Nephron (organoid): Measurements from ENCODE around the gene RIC1.
"Not testable (repeated sequence)": the region's sequence is repeated elsewhere in the genome, so short reads cannot be mapped to it uniquely, and the experiment has no call there.

Source experiments
- H3K27ac Mint-ChIP-seq, 3 experiments: 2 replicates each; pipeline ENCODE4 v1.8.0; 2020; ENCODE audit warnings: mixed read lengths in 3 of 3, mild to moderate bottlenecking in 2 of 3, moderate library complexity in 1 of 3
- H3K27me3 Mint-ChIP-seq: 2 replicates; pipeline ENCODE4 v1.8.0; 2021; ENCODE audit warnings: low read depth, mild to moderate bottlenecking, moderate library complexity, mixed read lengths
- H3K36me3 Mint-ChIP-seq: 2 replicates; pipeline ENCODE4 v1.8.0; 2020; ENCODE audit warnings: low read depth, mixed read lengths
- H3K4me1 Mint-ChIP-seq: 2 replicates; pipeline ENCODE4 v1.8.0; 2020; ENCODE audit warnings: mixed read lengths
- H3K4me3 Mint-ChIP-seq, 3 experiments: 2 replicates each; pipeline ENCODE4 v1.8.0; 2020; ENCODE audit warnings: mild to moderate bottlenecking in 3 of 3, mixed read lengths in 3 of 3, moderate library complexity in 2 of 3
- H3K9me3 Mint-ChIP-seq: 2 replicates; pipeline ENCODE4 v1.8.0; 2020; ENCODE audit warnings: mixed read lengths
- CTCF ChIP-seq, 3 experiments: fragments of 200-600 bp; sonication (generic); IDR thresholded peaks; one replicate each; pipeline ENCODE4 v1.5.0; 2021; ENCODE audit warnings: antibody characterized with exemption in 3 of 3; ENCODE audit not compliant: unreplicated experiment in 3 of 3

The RIC1 gene

GRCh38 chr9:5719100-5719926 is 90.4 kb downstream of the RIC1 start:
- H3K4me1 Mint-ChIP-seq: peaks cover 10% of the 10 kb centered on the region
- peak overlapping the region in 2 of 3 experiments; percentile 22 to 65 for H3K27ac Mint-ChIP-seq
- H3K9me3 Mint-ChIP-seq: peaks cover 12% of the 10 kb centered on the region
- no peaks in the 10 kb centered on the region for H3K27me3 Mint-ChIP-seq
- no peak for TF ChIP-seq CTCF (IDR thresholded peaks at IDR 0.05; ENCODE audit: unreplicated experiment in 3 of 3)
- no peak overlapping the region for H3K4me3 Mint-ChIP-seq
- H3K36me3 Mint-ChIP-seq: peaks cover 78% of the 10 kb centered on the region

GRCh38 chr9:5720151-5720550 is 91.2 kb downstream of the RIC1 start:
- Mint-ChIP-seq H3K4me3 (no peak overlapping the region), H3K9me3 (peaks cover 20% of the 10 kb centered on the region), H3K36me3 (peaks cover 78% of the 10 kb centered on the region), H3K27ac (peak overlapping the region; percentile 45 to 56 (median 52)), H3K27me3 (no peaks in the 10 kb centered on the region), H3K4me1 (peaks cover 10% of the 10 kb centered on the region)
- no peak for TF ChIP-seq CTCF (IDR thresholded peaks at IDR 0.05; ENCODE audit: unreplicated experiment in 3 of 3)

DNA sequence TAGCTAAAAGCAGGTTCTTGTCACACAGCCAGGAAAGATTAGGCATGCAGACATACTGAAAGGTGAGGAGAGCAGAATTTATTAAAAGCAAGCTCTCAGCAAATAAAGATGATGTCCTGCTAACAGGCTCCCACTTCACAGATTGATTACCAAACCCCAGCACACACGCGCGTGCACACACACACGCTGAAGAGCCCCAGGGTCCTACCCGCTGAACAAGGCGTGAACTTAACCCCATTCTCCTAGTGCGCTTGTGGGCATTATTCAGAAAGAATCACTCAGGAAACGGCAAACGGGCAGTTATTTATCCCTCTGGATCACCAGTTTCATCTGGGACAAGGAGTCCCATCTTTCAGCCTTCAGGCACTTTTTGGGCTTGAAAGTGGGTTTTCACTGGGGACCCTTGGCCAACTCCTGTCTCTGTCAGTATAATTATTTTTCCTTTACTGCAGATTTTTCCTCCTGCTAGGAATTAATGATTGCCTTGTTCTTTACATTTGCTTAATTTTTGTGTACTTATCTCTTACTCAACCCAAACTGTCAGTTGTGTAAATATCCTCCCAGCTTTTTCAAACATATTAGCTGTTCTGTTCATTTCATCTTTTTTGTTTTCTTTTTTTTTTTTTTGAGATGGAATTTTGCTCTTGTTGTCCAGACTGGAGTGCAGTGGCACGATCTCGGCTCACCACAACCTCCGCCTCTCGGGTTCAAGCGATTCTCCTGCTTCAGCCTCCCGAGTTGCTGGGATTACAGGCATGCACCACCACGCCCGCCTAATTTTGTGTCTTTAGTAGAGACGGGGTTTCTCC is 92.6 kb downstream of the RIC1 start:
- H3K9me3 Mint-ChIP-seq: peaks cover 30% of the 10 kb centered on the region
- no peak for TF ChIP-seq CTCF (IDR thresholded peaks at IDR 0.05; ENCODE audit: unreplicated experiment in 3 of 3)

GRCh38 chr9:5722679-5723078 is 93.8 kb downstream of the RIC1 start:
- H3K9me3 Mint-ChIP-seq: peaks cover 37% of the 10 kb centered on the region

More for the DNA sequence above, 92.6 kb downstream of the RIC1 start:
- Mint-ChIP-seq H3K4me1 (peaks cover 10% of the 10 kb centered on the region), H3K4me3 (no peak overlapping the region), H3K27ac (peak overlapping the region in 1 of 3 experiments; percentile 8), H3K27me3 (no peaks in the 10 kb centered on the region), H3K36me3 (peaks cover 80% of the 10 kb centered on the region)

DNA sequence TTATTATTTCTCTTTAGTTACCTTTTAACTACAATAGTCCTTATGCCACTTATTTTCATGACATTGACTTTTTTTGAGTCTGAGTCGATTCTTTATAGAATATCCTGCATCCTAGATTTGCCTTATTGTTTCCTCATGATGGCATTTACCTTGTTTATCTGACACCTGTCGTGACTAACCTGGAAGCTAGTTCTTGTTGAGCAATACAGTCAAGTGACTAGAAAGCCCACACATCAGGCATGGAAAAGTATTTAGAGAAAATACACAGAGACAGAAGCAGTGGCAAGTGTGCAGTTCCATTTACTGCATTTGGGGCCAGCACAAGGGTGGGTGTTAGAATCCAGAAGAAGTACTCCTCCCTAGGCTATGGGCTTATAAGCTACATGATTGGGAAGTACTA is 106.2 kb downstream of the RIC1 start:
- H3K36me3 Mint-ChIP-seq: peaks cover 66% of the 10 kb centered on the region
- H3K9me3 Mint-ChIP-seq: peaks cover 14% of the 10 kb centered on the region
- no peaks in the 10 kb centered on the region for H3K4me1 Mint-ChIP-seq
- H3K27me3 Mint-ChIP-seq: no peaks in the 10 kb centered on the region
- TF ChIP-seq CTCF (IDR thresholded peaks at IDR 0.05; ENCODE audit: unreplicated experiment in 3 of 3): no peak
- no peak overlapping the region for H3K4me3 Mint-ChIP-seq
- H3K27ac Mint-ChIP-seq: no peak overlapping the region

More at GRCh38 chr9:5722679-5723078, 93.8 kb downstream of the RIC1 start:
- H3K4me3 Mint-ChIP-seq, H3K27me3 Mint-ChIP-seq, H3K27ac Mint-ChIP-seq, H3K4me1 Mint-ChIP-seq: not testable (repeated sequence)
- H3K36me3 Mint-ChIP-seq: peaks cover 83% of the 10 kb centered on the region

- Mint-ChIP-seq H3K4me3 (no peak overlapping the region), H3K36me3 (peaks cover 78% of the 10 kb centered on the region), H3K27ac (no peak overlapping the region), H3K9me3 (peaks cover 14% of the 10 kb centered on the region), H3K4me1 (peaks cover 10% of the 10 kb centered on the region), H3K27me3 (no peaks in the 10 kb centered on the region)
- TF ChIP-seq CTCF (IDR thresholded peaks at IDR 0.05; ENCODE audit: unreplicated experiment in 3 of 3): no peak
Observed at GRCh38 chr9:5736563-5737346, 107.8 kb downstream of the RIC1 start.
